Activated naive CD8-positive, alpha-beta T cell (primary cell): ENCODE results near the gene KLK14.

Experiments
- H3K27ac Mint-ChIP-seq: one replicate; pipeline ENCODE4 v1.8.0; 2021; ENCODE audit warnings: mixed read lengths
- H3K27me3 Mint-ChIP-seq: one replicate; pipeline ENCODE4 v1.8.0; 2021; ENCODE audit warnings: mixed read lengths
- H3K36me3 Mint-ChIP-seq: one replicate; pipeline ENCODE4 v1.8.0; 2021; ENCODE audit warnings: mixed read lengths
- H3K4me1 Mint-ChIP-seq: one replicate; pipeline ENCODE4 v1.8.0; 2021; ENCODE audit warnings: low read depth, mixed read lengths
- H3K4me3 Mint-ChIP-seq: one replicate; pipeline ENCODE4 v1.8.0; 2021; ENCODE audit warnings: mild to moderate bottlenecking, mixed read lengths
- H3K9me3 Mint-ChIP-seq: one replicate; pipeline ENCODE4 v1.8.0; 2021; ENCODE audit warnings: low read depth, mixed read lengths

Gene KLK14

DNA sequence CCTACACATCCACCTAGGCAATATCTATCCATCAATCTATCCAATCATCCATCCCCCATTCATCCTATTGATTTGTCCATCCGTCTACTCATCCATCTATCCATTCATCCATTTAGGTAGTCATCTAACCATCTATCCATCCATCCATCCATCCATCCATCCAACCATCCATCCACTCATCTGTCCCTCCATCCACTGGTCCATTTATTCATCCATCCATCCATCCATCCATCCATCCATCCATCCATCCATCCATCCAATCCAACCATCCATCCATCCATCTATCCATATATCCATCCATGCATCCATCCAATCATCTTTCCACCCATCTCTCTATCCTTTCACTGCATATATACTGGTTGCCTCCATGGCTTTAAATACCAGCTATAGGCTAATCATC is 21.7 kb downstream of the KLK14 start:
- H3K27me3 Mint-ChIP-seq, result peaks cover 23% of the 10 kb centered on the region
- no peak overlapping the region for H3K27ac Mint-ChIP-seq
- no peak overlapping the region for H3K4me3 Mint-ChIP-seq
- H3K4me1 Mint-ChIP-seq, result peaks cover 5% of the 10 kb centered on the region
- H3K36me3 Mint-ChIP-seq, result no peaks in the 10 kb centered on the region
- H3K9me3 Mint-ChIP-seq, result no peaks in the 10 kb centered on the region

DNA sequence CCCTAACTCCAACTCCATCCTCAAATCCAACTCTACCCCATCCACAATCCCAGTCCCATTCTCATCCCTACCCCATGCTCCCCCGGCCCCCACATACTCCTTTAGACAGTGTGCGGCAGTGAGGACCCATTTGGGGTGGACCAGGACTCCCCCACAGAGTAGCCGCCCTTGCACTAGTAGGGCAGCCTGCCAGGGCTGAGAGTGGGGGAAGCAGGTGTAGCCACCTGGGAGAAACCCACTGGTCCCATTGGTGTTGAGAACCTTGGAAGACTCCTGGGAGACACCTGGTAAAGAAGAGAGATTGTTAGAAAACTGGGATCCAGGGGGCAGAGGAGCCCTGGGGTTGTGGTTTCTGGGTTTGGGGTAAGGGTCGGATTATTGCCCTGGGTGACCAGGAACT is 22.4 kb downstream of the KLK14 start:
- Mint-ChIP-seq H3K27me3 (peaks cover 21% of the 10 kb centered on the region), H3K4me1 (peaks cover 4% of the 10 kb centered on the region), H3K9me3 (no peaks in the 10 kb centered on the region), H3K27ac (no peak overlapping the region), H3K4me3 (no peak overlapping the region), H3K36me3 (no peaks in the 10 kb centered on the region)

DNA sequence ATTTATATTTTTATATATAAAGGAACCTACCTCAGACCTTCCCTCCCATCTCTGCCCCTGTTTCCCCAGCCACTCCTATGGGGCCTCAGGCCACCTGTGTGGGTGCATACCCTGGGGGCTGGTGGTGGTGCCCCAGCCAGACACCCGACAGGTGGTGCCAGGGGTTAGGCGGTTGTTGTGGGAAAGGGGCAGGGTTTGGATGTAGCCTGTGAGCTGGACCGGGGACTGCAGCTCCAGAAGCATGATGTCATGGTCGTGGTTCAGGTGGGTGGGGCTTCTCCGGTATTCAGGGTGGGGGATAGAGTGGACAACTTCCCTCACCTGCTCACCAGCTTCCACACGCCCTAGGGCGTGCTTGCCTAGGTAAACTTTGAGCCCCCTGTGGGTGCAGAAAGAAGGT is 23.0 kb downstream of the KLK14 start:
- Mint-ChIP-seq H3K9me3 (no peaks in the 10 kb centered on the region), H3K4me1 (peaks cover 3% of the 10 kb centered on the region), H3K36me3 (no peaks in the 10 kb centered on the region), H3K27me3 (peaks cover 20% of the 10 kb centered on the region), H3K27ac (no peak overlapping the region), H3K4me3 (no peak overlapping the region)

DNA sequence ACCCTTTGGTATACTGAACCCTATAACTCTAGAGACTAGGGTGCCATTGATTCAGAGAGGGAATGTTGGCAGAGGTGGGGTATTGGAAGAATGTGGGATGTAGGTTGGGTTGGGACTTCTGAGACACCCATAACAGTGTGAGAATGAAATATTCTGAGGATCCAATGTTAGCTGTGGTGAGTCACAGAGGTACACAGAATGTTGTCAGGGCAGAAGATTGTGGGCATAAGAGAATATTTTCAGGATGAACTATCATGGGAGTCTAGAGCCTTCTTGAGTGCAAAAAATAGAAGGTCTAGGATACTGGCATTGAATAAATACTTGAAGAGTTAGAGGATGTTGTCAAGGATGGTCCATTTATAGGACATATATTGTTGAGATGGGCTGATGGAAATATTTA is 26.8 kb downstream of the KLK14 start:
- Mint-ChIP-seq H3K36me3 (no peaks in the 10 kb centered on the region), H3K4me1 (no peaks in the 10 kb centered on the region), H3K4me3 (no peak overlapping the region), H3K27me3 (peaks cover 23% of the 10 kb centered on the region), H3K9me3 (no peaks in the 10 kb centered on the region), H3K27ac (no peak overlapping the region)

DNA sequence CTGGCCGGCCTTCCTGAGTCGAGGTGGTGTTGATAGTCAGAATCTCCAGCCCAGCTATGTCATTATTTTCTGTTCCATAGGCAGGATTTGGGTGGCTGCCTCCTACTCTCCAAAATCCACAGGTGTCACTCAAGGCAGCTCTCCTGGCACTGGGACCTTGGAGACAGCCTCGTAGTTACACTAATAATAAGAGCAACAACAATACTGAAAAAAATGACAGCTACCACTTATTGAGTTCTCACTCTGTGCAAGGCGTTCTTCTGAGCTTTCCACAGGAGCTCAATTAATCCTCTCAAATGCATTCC is 35.7 kb downstream of the KLK14 start:
- Mint-ChIP-seq H3K36me3 (peaks cover 4% of the 10 kb centered on the region), H3K27ac (no peak overlapping the region), H3K4me3 (no peak overlapping the region), H3K9me3 (no peaks in the 10 kb centered on the region), H3K27me3 (peaks cover 11% of the 10 kb centered on the region), H3K4me1 (no peaks in the 10 kb centered on the region)

- Mint-ChIP-seq H3K9me3 (no peaks in the 10 kb centered on the region), H3K27me3 (peaks cover 5% of the 10 kb centered on the region), H3K27ac (no peak overlapping the region), H3K36me3 (no peaks in the 10 kb centered on the region), H3K4me1 (no peaks in the 10 kb centered on the region), H3K4me3 (no peak overlapping the region)
Observed at GRCh38 chr19:51044327-51044726, 38.4 kb downstream of the KLK14 start.

DNA sequence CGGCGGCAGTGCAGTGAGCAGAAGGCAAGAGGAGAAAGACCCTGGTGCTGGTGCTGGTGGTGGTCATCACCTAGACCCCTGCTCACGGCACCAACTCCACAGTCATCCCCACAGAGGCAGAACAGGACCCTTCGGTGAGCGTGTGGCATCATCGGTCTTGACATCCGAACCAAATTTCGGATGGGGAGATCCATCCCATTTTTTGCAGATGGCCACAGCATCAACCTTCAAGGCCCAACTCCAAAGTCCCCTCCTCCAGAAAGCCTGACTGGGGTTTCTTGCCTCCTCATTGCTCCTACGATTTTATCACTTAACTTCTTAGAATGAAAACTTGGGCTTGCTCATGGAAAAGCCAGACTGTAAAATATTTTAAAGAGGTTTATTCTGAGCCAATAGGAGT is 39.2 kb downstream of the KLK14 start:
- Mint-ChIP-seq H3K4me1 (no peaks in the 10 kb centered on the region), H3K9me3 (no peaks in the 10 kb centered on the region), H3K27ac (no peak overlapping the region), H3K27me3 (no peaks in the 10 kb centered on the region), H3K4me3 (no peak overlapping the region), H3K36me3 (no peaks in the 10 kb centered on the region)

DNA sequence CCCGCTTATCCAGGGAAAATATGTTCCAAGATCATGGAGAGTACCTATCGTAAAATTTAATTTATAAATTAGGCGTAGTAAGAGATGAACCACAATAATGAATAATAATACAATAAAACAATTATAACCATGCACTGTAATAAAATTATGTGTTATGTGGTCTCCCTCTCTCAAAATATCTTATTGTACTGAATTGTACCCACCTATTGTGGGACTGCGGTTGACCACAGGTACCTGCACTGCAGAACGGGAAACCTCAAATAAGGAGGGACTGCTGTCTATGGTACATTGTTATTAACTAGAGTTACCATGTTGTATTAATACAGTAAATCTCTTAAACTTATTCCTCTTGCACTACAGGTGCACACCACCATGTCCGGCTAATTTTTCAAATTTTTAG is 42.5 kb downstream of the KLK14 start:
- peaks cover 2% of the 10 kb centered on the region for H3K27me3 Mint-ChIP-seq
- H3K4me3 Mint-ChIP-seq, result no peak overlapping the region
- no peaks in the 10 kb centered on the region for H3K36me3 Mint-ChIP-seq
- H3K9me3 Mint-ChIP-seq, result no peaks in the 10 kb centered on the region
- no peak overlapping the region for H3K27ac Mint-ChIP-seq
- H3K4me1 Mint-ChIP-seq, result no peaks in the 10 kb centered on the region

DNA sequence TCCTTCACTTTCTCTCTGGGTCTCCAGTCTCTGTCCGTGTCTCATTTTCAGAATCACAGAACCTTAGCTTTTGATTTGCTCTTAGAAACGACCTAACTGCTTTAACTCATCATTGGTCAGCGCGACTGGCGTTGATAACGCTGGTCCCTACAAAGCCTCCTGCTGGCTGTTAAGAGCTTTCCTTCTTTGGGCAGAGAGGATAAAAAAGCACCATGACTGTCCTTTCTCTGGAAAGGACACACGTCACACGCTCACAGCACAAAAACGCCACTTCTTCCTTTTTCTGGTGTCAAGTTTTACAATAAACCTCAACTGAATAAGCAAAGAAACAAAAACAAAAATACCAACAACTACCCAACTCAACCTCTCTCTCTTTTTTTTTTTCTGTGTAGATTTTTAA is 46.2 kb downstream of the KLK14 start:
- Mint-ChIP-seq H3K27me3 (peaks cover 9% of the 10 kb centered on the region), H3K9me3 (no peaks in the 10 kb centered on the region), H3K27ac (no peak overlapping the region), H3K36me3 (no peaks in the 10 kb centered on the region), H3K4me3 (no peak overlapping the region), H3K4me1 (no peaks in the 10 kb centered on the region)

GRCh38 chr19:51034704-51035103 is 48.0 kb downstream of the KLK14 start, which contains the start of gene KLK12:
Gene KLK12, minus strand, starts transcription at chr19:51035002. Its CDS starts 381 bp downstream, at chr19:51034621.
- Mint-ChIP-seq H3K9me3 (no peaks in the 10 kb centered on the region), H3K36me3 (no peaks in the 10 kb centered on the region), H3K4me1 (no peaks in the 10 kb centered on the region), H3K27me3 (peaks cover 19% of the 10 kb centered on the region), H3K27ac (no peak within 1 kb of the TSS), H3K4me3 (no peak within 1 kb of the TSS)

DNA sequence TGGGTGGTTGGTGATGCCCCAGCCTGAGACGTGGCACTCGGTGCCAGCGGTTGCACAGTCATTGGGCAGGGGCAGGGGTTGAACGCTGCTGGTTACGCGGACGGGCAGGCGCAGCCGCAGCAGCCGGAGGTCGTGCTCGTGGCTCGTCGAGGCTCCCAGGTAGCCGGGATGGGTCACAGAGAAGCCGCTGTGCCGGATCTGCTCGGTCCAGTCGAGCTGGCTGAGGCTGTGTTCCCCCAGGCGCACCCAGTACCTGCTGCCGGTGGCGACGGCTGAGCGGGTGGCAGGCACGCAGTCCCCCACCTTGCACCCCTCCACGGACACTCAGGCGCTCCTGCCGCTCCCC is 50.8 kb downstream of the KLK14 start:
- Mint-ChIP-seq H3K27ac (no peak overlapping the region), H3K9me3 (no peaks in the 10 kb centered on the region), H3K27me3 (peaks cover 27% of the 10 kb centered on the region), H3K4me3 (no peak overlapping the region), H3K36me3 (no peaks in the 10 kb centered on the region), H3K4me1 (no peaks in the 10 kb centered on the region)

DNA sequence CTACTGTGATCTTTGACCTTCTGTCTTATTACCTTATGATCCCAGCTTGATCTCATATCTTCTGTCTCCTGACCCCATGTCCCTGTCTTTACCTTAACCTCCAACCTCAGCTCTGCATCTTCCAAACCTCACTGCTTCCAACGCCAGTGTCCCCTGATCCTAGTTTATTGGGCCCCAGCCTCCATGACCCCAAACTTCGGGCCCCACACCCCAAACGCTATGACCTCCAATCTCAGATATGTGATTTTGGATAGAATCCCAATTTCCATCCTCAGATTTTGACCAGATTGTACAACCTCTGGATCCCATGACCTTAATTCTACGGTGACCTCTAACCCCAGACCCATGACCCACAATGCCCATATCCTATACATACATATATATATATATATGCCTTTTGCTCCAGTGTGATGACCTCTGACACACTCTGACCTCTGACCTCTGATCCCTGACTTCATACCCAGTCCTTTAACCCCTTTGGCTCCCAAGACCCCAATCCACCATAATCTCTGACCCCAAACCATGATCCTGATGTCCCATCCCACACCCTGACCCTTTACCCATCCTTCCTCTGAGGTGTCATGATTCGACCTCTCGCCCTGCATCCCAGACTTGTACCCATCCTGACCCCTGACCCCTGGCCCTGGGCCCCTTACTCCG is 51.3 kb downstream of the KLK14 start:
- Mint-ChIP-seq H3K4me1 (no peaks in the 10 kb centered on the region), H3K36me3 (no peaks in the 10 kb centered on the region), H3K4me3 (no peak overlapping the region)

GRCh38 chr19:51030631-51031030 is 52.1 kb downstream of the KLK14 start:
- Mint-ChIP-seq H3K36me3 (no peaks in the 10 kb centered on the region), H3K27ac (no peak overlapping the region), H3K27me3 (peaks cover 29% of the 10 kb centered on the region), H3K4me3 (no peak overlapping the region), H3K4me1 (no peaks in the 10 kb centered on the region), H3K9me3 (no peaks in the 10 kb centered on the region)

More for the DNA sequence above, 51.3 kb downstream of the KLK14 start:
- H3K27me3 Mint-ChIP-seq, result peaks cover 29% of the 10 kb centered on the region
- no peak overlapping the region for H3K27ac Mint-ChIP-seq
- no peaks in the 10 kb centered on the region for H3K9me3 Mint-ChIP-seq

GRCh38 chr19:51029718-51030117 is 53.0 kb downstream of the KLK14 start:
- no peaks in the 10 kb centered on the region for H3K9me3 Mint-ChIP-seq
- no peaks in the 10 kb centered on the region for H3K4me1 Mint-ChIP-seq
- peaks cover 29% of the 10 kb centered on the region for H3K27me3 Mint-ChIP-seq
- no peak overlapping the region for H3K27ac Mint-ChIP-seq
- no peaks in the 10 kb centered on the region for H3K36me3 Mint-ChIP-seq
- H3K4me3 Mint-ChIP-seq, result no peak overlapping the region
